Measurements from ENCODE around the gene PARP1. TPM values are rescaled to one million over a fixed set of nuclear protein-coding genes. Genes with fewer than 3 reads are reported as not detected.
"Not testable (repeated sequence)": the region's sequence is repeated elsewhere in the genome, so short reads cannot be mapped to it uniquely, and the experiment has no call there.

The PARP1 gene
- total and polyA plus RNA-seq, 4 donors: 39.2 to 108 (median 60.3) TPM

- Histone ChIP-seq H3K4me1 (ENCODE audit: control insufficient read depth in 4 of 4, insufficient read depth in 4 of 4, low read length in 3 of 4) (no peaks in the 10 kb centered on the region), H3K9me3 (ENCODE audit: control insufficient read depth in 4 of 4, low read length in 3 of 4) (no peaks in the 10 kb centered on the region), H3K4me3 (ENCODE audit: low read depth in 1 of 3, low read length in 3 of 3) (no peak overlapping the region), H3K36me3 (ENCODE audit: control insufficient read depth in 4 of 4, insufficient read depth in 3 of 4, low read depth in 1 of 4, low read length in 3 of 4) (no peaks in the 10 kb centered on the region), H3K27ac (ENCODE audit: low read depth in 1 of 2, low read length in 2 of 2) (no peak overlapping the region), H3K27me3 (ENCODE audit: control insufficient read depth in 4 of 4, insufficient read depth in 4 of 4, low read length in 3 of 4) (no peaks in the 10 kb centered on the region), H3K9ac (ENCODE audit: low read depth in 1 of 2, low read length in 2 of 2) (no peak overlapping the region)
- 85% methylated on average over 13 of the region's 13 CpGs for WGBS
- DNase-seq (ENCODE audit: low spot score): no peak
- TF ChIP-seq NR2F2 (IDR thresholded peaks at IDR 0.05) (no peak), TAF1 (conservative IDR thresholded peaks at IDR 0.05) (no peak), YY1 (IDR thresholded peaks at IDR 0.05) (no peak), REST (IDR thresholded peaks at IDR 0.05) (no peak), FOXA2 (IDR thresholded peaks at IDR 0.05) (no peak), FOXA1 (IDR thresholded peaks at IDR 0.05) (no peak), RAD21 (IDR thresholded peaks at IDR 0.05) (no peak), HNF4G (IDR thresholded peaks at IDR 0.05) (no peak), GABPA (IDR thresholded peaks at IDR 0.05 in 1 of 2, conservative IDR thresholded peaks at IDR 0.05 in 1 of 2) (no peak), ATF3 (IDR thresholded peaks at IDR 0.05) (no peak), EGR1 (IDR thresholded peaks at IDR 0.05; ENCODE audit: low read depth in 2 of 2) (no peak), JUND (IDR thresholded peaks at IDR 0.05) (no peak), MAX (IDR thresholded peaks at IDR 0.05) (no peak), HNF4A (conservative IDR thresholded peaks at IDR 0.05) (no peak), SP1 (IDR thresholded peaks at IDR 0.05) (no peak), RXRA (IDR thresholded peaks at IDR 0.05) (no peak), CTCF (IDR thresholded peaks at IDR 0.05; ENCODE audit: low read depth, low read length, missing input control) (no peak)
- TF ChIP-seq, protein P1, sequence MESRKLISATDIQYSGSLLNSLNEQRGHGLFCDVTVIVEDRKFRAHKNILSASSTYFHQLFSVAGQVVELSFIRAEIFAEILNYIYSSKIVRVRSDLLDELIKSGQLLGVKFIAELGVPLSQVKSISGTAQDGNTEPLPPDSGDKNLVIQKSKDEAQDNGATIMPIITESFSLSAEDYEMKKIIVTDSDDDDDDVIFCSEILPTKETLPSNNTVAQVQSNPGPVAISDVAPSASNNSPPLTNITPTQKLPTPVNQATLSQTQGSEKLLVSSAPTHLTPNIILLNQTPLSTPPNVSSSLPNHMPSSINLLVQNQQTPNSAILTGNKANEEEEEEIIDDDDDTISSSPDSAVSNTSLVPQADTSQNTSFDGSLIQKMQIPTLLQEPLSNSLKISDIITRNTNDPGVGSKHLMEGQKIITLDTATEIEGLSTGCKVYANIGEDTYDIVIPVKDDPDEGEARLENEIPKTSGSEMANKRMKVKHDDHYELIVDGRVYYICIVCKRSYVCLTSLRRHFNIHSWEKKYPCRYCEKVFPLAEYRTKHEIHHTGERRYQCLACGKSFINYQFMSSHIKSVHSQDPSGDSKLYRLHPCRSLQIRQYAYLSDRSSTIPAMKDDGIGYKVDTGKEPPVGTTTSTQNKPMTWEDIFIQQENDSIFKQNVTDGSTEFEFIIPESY (IDR thresholded peaks at IDR 0.05): no peak
Observed at GRCh38 chr1:226432586-226433340, 24.9 kb upstream of the PARP1 start.

- H3K36me3 ChIP-seq (ENCODE audit: control insufficient read depth in 4 of 4, insufficient read depth in 3 of 4, low read depth in 1 of 4, low read length in 3 of 4); DNase-seq (ENCODE audit: low spot score); H3K27me3 ChIP-seq (ENCODE audit: control insufficient read depth in 4 of 4, insufficient read depth in 4 of 4, low read length in 3 of 4); H3K27ac ChIP-seq (ENCODE audit: low read depth in 1 of 2, low read length in 2 of 2); H3K4me3 ChIP-seq (ENCODE audit: low read depth in 1 of 3, low read length in 3 of 3); H3K9ac ChIP-seq (ENCODE audit: low read depth in 1 of 2, low read length in 2 of 2); H3K4me1 ChIP-seq (ENCODE audit: control insufficient read depth in 4 of 4, insufficient read depth in 4 of 4, low read length in 3 of 4); H3K9me3 ChIP-seq (ENCODE audit: control insufficient read depth in 4 of 4, low read length in 3 of 4): not testable (repeated sequence)
- WGBS: 88% methylated on average over 2 of the region's 2 CpGs
Observed at GRCh38 chr1:226431898-226432297, 24.0 kb upstream of the PARP1 start.

All from liver (tissue), 9 donors.